MM.1S (cell line): ENCODE measurements around the gene C10orf67.

Experiments used
- DNase-seq: peaks from one replicate; pipeline ENCODE4 v3.0.0-alpha.2; 2015
- H2AFZ ChIP-seq: fragments of 300-600 bp; sonication (generic); 2 replicates; pipeline ENCODE4 v1.6.0; 2016; ENCODE audit warnings: antibody characterized with exemption, low read length
- H3F3A ChIP-seq: fragments of 300-600 bp; sonication (generic); 2 replicates; pipeline ENCODE4 v1.6.1; 2016; ENCODE audit warnings: mild to moderate bottlenecking, antibody characterized with exemption, low read length, moderate library complexity, mixed read lengths; ENCODE audit not compliant: insufficient read depth
- H3K27ac ChIP-seq: fragments of 300-600 bp; sonication (generic); 2 replicates; pipeline ENCODE4 v1.5.1; 2016; ENCODE audit warnings: mild to moderate bottlenecking, low read length
- H3K27me3 ChIP-seq: fragments of 300-600 bp; sonication (generic); replicated peaks from 2 replicates; pipeline ENCODE4 v1.6.0; 2016; ENCODE audit warnings: low read length; ENCODE audit not compliant: insufficient read depth
- H3K36me3 ChIP-seq: fragments of 300-600 bp; sonication (generic); replicated peaks from 2 replicates; pipeline ENCODE4 v1.6.1; 2016; ENCODE audit warnings: mild to moderate bottlenecking, low read length, mixed read lengths; ENCODE audit not compliant: insufficient read depth
- H3K4me1 ChIP-seq: fragments of 300-600 bp; sonication (generic); 2 replicates; pipeline ENCODE4 v1.6.1; 2016; ENCODE audit warnings: low read length, mixed read lengths
- H3K4me2 ChIP-seq: fragments of 300-600 bp; sonication (generic); 2 replicates; pipeline ENCODE4 v1.6.0; 2016; ENCODE audit warnings: low read depth, low read length
- H3K4me3 ChIP-seq: fragments of 300-600 bp; sonication (generic); 2 replicates; pipeline ENCODE4 v1.5.1; 2016; ENCODE audit warnings: low read length, mixed read lengths
- H3K79me2 ChIP-seq: fragments of 300-600 bp; sonication (generic); 2 replicates; pipeline ENCODE4 v1.6.1; 2016; ENCODE audit warnings: mixed run types, low read length, mixed read lengths
- H3K9ac ChIP-seq: fragments of 300-600 bp; sonication (generic); 2 replicates; pipeline ENCODE4 v1.6.1; 2016; ENCODE audit warnings: low read length, mixed read lengths
- H3K9me2 ChIP-seq: fragments of 300-600 bp; sonication (generic); replicated peaks from 2 replicates; pipeline ENCODE4 v1.6.1; 2016; ENCODE audit warnings: mild to moderate bottlenecking, low read length, mixed read lengths; ENCODE audit not compliant: insufficient read depth
- H3K9me3 ChIP-seq: fragments of 300-600 bp; sonication (generic); replicated peaks from 2 replicates; pipeline ENCODE4 v1.6.1; 2016; ENCODE audit warnings: mild to moderate bottlenecking, low read length, mixed read lengths; ENCODE audit not compliant: insufficient read depth
- H4K20me1 ChIP-seq: fragments of 300-600 bp; sonication (generic); 2 replicates; pipeline ENCODE4 v1.6.1; 2016; ENCODE audit warnings: mild to moderate bottlenecking, low read length, moderate library complexity, mixed read lengths; ENCODE audit not compliant: insufficient read depth
- EZH2 ChIP-seq: fragments of 300-600 bp; sonication (generic); optimal IDR thresholded peaks from 2 replicates; pipeline ENCODE3; 2017; ENCODE audit warnings: low read depth, mild to moderate bottlenecking, antibody characterized with exemption, low read length, mixed read lengths
- EZH2phosphoT487 ChIP-seq: fragments of 300-600 bp; sonication (generic); IDR thresholded peaks from 2 replicates; pipeline ENCODE4 v1.6.1; 2018; ENCODE audit warnings: antibody characterized with exemption, low read length
- TF ChIP-seq, protein P1 (sequence below): fragments of 300-600 bp; sonication (generic); IDR thresholded peaks from 2 replicates; pipeline ENCODE4 v1.5.1; 2016; ENCODE audit warnings: antibody characterized with exemption, low read length, mixed read lengths

Gene C10orf67

DNA sequence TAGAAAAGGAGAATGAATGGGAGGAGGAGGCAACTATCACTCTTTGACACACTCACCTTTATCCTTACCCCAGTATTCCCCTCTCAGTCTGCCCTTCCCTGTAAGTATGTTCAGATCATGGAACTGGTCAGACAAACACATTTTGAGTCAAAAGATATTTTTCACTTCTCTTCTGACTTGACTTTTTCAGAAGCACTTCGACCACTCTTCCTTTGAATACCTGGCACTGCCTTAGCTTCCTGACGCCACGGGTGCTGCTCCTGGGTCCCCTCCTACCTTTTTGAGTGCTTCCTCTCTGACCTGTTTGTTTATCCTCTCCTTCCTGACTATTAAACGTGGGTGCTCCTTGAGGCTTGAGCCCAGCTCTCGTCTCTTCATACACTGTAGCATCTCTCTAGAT is 19.8 kb upstream of the C10orf67 start:
- no peaks in the 10 kb centered on the region for H3K36me3 ChIP-seq
- H3K4me1 ChIP-seq = peaks cover 8% of the 10 kb centered on the region; the same call in 1 of the 2 replicates
- no peaks in the 10 kb centered on the region for H3F3A ChIP-seq
- H3K9ac ChIP-seq = no peak overlapping the region
- H3K9me3 ChIP-seq = no peaks in the 10 kb centered on the region
- no peak overlapping the region for H3K4me2 ChIP-seq
- DNase-seq = no peak
- no peaks in the 10 kb centered on the region for H3K27me3 ChIP-seq
- no peaks in the 10 kb centered on the region for H3K79me2 ChIP-seq
- TF ChIP-seq EZH2 (no peak), EZH2phosphoT487 (no peak)
- TF ChIP-seq, protein P1, sequence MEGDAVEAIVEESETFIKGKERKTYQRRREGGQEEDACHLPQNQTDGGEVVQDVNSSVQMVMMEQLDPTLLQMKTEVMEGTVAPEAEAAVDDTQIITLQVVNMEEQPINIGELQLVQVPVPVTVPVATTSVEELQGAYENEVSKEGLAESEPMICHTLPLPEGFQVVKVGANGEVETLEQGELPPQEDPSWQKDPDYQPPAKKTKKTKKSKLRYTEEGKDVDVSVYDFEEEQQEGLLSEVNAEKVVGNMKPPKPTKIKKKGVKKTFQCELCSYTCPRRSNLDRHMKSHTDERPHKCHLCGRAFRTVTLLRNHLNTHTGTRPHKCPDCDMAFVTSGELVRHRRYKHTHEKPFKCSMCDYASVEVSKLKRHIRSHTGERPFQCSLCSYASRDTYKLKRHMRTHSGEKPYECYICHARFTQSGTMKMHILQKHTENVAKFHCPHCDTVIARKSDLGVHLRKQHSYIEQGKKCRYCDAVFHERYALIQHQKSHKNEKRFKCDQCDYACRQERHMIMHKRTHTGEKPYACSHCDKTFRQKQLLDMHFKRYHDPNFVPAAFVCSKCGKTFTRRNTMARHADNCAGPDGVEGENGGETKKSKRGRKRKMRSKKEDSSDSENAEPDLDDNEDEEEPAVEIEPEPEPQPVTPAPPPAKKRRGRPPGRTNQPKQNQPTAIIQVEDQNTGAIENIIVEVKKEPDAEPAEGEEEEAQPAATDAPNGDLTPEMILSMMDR = no peak
- no peak overlapping the region for H2AFZ ChIP-seq
- H3K9me2 ChIP-seq = no peaks in the 10 kb centered on the region
- H4K20me1 ChIP-seq = no peaks in the 10 kb centered on the region
- H3K4me3 ChIP-seq = no peak overlapping the region
- H3K27ac ChIP-seq = no peak overlapping the region

DNA sequence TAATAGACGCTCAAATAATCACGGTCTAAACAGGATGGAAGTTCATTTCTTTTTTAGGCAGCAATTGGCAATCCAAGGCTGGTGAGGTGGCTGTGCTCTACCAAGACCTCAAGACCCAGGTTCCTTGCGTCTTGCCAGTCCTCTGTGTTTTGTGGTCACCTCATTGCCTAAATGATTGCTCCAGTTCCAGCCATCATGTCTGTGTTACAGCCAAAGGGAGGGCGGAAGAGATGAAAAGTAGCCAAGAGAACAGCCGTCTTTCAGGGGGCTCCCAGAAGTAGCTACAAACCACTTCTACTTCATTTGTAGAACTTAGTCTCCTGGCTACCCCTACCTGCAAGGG is 19.2 kb upstream of the C10orf67 start:
- Histone ChIP-seq H3K9me2 (no peaks in the 10 kb centered on the region), H3K9me3 (no peaks in the 10 kb centered on the region)

DNA sequence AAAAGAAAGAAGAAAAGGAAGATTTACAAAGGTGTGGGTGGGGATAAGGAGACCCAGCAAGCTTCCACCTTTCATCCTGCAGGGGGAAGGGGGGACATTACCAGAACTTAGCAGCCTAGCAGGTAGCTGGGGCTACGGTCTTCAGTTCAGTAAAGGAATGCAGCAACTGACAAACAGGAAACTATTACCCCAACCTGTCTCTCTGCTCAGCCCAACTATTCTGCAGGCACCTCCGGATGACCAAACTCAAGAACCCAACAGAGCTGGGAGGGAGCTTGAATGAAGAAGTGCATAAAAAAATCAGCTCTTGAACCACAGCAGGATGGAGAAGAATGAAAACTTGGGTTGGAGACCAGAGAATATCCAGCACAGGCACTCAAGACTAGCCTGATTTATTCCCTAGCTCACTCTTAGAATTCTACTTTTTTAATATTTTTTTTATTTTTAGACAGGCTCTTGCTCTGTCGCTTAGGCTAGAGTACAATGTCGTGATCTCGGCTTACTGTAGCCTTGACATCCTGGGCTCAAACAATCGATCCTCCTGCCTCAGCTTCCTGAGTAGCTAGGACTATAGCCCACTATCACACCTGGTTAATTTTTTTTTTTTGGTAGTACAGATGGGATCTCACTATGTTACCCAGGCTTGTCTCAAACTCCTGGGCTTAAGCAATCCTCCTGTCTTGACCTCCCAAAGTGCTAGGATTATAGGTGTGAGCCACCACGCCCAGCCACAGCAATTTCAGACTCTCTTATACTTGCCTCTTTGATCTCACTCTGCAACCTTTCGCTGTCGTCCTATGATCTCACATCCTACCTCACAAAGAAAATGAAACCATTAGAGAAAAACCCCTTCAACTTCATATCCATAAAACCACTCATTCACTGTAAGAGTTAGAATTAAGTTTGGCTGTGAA is 18.5 kb upstream of the C10orf67 start:
- no peak overlapping the region for H3K27ac ChIP-seq
- no peaks in the 10 kb centered on the region for H3K9me3 ChIP-seq
- TF ChIP-seq, protein P1 = no peak
- no peak for TF ChIP-seq EZH2phosphoT487
- TF ChIP-seq EZH2 = no peak
- no peak overlapping the region for H2AFZ ChIP-seq
- no peaks in the 10 kb centered on the region for H3K36me3 ChIP-seq
- H3F3A ChIP-seq = no peaks in the 10 kb centered on the region
- peaks cover 4% of the 10 kb centered on the region; the same call in 1 of the 2 replicates for H3K4me1 ChIP-seq
- H4K20me1 ChIP-seq = no peaks in the 10 kb centered on the region
- H3K4me2 ChIP-seq = no peak overlapping the region
- no peak overlapping the region for H3K9ac ChIP-seq
- H3K4me3 ChIP-seq = no peak overlapping the region
- H3K9me2 ChIP-seq = no peaks in the 10 kb centered on the region
- DNase-seq = no peak
- no peaks in the 10 kb centered on the region for H3K27me3 ChIP-seq
- no peaks in the 10 kb centered on the region for H3K79me2 ChIP-seq

More for the DNA sequence above, 19.2 kb upstream of the C10orf67 start:
- peaks cover 8% of the 10 kb centered on the region; the same call in 1 of the 2 replicates for H3K4me1 ChIP-seq
- no peaks in the 10 kb centered on the region for H3F3A ChIP-seq
- DNase-seq = no peak
- no peak for TF ChIP-seq EZH2phosphoT487
- TF ChIP-seq, protein P1 = no peak
- no peaks in the 10 kb centered on the region for H3K79me2 ChIP-seq
- no peaks in the 10 kb centered on the region for H4K20me1 ChIP-seq
- no peak overlapping the region for H3K27ac ChIP-seq
- no peaks in the 10 kb centered on the region for H3K36me3 ChIP-seq
- no peak overlapping the region for H3K4me3 ChIP-seq
- H3K9ac ChIP-seq = no peak overlapping the region
- no peak overlapping the region for H3K4me2 ChIP-seq
- no peak overlapping the region for H2AFZ ChIP-seq
- H3K27me3 ChIP-seq = no peaks in the 10 kb centered on the region
